ENCODE results near the gene BORCS8.

The BORCS8 gene

DNA sequence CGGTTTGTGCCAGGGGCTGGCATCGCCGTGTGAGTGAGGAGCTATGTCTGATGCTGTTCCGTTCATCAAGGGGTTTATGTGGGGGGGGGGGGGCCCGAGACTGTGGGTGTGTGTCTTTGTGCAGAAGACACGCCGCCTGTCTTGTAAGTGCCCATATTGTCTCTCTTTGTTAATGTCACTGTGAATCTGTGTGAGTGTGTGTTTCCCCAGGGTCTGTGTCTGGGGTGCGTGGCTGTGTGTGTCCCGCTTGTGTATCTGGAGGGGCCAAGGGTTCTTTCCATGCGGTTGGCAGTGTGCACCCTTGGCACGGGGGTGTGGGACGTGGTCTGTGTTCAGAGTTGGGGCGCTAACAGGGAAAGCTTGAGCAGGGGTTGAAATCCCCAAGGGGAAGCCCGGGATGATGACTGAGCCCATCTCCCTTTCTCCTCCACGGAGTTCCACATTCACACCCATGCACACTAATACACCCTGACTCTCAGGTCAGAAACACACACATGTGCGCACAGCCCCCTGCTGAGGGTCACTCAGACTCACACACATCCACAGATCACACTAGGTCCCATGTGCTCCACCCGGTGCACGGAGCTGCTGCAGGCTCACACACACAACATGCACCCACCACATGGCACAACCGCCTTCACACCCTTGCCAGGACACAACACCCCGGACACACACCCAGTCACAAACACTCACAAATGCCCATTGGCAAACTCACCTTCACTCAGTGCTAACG lies 21.6 kb upstream of the BORCS8 start:
- DNase-seq, result no peak

DNA sequence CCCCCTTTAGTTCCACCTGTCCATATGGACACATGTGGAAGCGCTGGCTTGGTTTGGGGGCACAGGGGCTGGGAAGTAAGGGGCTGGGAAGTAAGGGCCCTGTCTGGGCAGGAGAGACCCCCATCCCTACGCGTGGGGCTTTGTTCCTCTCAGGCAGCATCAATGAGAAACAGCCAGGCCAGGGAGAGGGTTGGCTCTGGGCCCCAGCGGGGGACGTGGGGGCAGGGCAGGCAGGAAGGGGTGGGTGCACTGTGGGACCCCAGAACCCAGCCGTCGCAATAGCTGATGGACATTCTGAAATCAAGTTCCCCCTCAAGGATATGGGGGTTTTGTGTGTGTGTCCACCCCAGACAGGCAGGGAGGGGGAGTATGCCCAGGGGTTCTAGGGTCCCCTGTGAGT lies 21.0 kb upstream of the BORCS8 start:
- DNase-seq, result no peak

DNA sequence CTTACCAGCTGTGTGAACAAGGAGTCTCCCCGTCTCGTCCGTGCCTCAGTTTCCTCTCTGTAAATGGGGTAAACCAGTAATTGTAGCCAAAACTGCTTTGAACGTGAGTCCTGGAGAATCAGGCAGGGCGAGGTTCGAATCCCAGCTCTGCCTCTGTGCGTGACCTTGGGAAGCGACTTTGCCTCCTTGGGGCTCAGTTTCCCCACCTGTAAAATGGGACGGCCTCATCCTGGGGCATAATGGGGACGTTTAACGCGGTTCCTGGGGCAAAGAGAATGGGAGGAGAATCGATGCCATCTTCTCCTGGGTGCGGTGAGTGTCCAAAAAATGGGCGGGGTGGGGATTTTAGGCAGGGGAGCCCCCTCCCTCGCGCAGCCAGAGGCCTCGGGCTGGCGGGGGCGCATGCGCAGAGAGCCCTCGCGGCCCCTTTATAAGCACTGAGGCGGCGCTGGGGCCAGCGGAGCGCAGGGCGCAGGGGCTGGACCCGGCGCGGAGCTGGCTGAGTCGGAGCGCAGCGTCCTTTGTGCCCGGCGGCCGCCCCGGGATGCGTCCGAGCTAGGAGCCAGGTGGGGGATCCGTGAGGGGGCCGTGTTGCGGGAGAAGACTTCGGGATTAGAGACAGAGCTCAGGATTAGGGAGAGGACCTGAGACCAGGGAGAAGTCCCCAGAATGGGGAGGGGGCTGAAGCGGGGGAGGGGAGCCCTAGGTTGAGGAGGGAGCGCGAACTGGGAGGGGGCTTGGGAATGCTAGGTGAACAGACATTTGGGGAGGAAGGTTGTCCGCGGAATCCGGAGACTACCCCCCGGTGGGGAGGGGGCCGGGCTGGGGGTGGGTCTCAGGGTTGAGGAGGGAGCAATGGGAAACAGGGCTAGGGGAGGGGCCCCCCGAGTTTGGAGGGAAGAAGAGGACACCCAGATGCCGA lies 19.8 kb upstream of the BORCS8 start, which contains the start of gene NCAN:
Gene NCAN (plus strand): TSS at position 460 of the 922 bp plus-strand sequence. CDS start 4,996 bp downstream, outside the sequence.
- no peak for DNase-seq

DNA sequence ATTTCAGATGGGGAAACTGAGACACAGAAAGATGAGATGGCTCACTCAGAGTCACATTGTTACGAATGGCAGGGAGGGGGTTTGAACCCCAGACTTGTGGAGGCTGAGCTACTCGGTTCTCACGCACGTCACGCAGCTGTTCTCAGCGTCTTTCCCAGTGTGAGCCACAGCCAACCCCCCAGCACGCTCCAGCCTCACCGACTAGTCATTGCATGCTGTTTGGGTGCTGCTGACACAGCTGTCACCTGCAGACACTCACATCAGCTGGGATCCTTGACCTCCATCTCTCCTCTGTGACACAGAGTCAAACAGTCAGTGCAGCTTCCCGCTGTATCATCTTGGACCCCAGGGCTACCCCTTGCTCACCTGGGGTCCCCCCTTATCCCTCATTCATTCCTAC lies 17.4 kb upstream of the BORCS8 start:
- no peak for DNase-seq

DNA sequence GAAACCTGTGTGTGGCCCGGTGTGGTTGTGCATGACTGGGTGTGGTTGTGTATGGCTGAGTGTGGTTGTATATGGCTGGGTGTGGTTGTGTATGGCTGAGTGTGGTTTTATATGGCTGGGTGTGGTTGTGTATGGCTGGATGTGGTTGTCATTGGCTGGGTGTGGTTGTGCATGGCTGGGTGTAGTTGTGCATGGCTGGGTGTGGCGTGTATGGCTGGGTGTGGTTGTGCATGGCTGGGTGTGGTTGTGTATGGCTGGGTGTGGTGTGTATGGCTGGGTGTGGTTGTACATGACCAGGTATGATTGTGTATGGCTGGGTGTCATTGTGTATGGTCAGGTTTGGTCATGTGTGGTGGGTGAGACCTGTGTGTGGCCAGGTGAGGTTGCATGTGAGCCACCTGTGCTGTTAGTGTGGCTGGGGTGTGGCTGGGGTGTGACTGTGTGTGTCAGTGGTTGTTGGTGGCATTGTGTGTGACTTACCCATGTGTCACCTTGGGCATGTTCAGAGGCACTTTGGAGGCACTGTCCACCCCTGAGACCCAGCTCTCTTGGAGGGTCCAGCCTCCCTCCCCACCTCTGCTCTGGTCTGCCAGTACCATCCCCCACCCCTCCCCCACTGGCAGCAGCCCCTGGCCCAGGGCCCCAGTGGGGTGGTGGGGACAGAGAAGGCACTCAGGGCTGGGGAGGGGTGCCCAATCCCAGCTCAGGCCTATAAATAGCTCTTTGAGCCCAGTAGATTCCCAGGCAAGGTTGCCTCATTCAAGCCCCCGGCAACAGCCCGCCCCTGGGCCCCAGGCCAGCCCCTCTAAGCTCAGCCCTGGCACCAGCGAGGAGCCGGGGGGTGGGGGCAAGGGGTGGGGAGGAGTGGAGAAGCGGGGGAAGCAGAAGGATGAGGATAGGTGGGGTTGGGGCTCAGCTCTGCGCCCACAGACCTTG lies 16.0 kb upstream of the BORCS8 start:
- DNase-seq, result no peak

DNA sequence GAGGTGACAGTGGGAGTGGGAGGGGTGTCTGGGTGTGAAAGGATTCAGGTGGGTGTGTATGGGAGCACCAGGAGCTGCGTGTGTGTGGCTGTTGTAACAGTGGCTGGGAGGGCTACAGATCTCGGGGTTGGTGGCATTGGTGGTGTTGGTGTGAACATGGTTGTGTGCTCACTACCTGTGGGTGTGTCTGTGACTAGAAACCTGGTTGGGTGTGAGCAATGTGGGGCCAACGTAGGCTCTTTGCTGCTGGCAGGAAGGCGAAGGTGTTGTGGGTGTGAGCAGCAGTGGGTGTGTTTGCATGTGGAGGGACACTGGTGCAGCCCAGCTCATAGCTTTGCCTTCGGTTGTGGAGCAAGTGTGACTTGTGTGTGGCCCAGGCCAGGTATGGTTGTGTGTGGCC lies 15.0 kb upstream of the BORCS8 start:
- no peak for DNase-seq

DNA sequence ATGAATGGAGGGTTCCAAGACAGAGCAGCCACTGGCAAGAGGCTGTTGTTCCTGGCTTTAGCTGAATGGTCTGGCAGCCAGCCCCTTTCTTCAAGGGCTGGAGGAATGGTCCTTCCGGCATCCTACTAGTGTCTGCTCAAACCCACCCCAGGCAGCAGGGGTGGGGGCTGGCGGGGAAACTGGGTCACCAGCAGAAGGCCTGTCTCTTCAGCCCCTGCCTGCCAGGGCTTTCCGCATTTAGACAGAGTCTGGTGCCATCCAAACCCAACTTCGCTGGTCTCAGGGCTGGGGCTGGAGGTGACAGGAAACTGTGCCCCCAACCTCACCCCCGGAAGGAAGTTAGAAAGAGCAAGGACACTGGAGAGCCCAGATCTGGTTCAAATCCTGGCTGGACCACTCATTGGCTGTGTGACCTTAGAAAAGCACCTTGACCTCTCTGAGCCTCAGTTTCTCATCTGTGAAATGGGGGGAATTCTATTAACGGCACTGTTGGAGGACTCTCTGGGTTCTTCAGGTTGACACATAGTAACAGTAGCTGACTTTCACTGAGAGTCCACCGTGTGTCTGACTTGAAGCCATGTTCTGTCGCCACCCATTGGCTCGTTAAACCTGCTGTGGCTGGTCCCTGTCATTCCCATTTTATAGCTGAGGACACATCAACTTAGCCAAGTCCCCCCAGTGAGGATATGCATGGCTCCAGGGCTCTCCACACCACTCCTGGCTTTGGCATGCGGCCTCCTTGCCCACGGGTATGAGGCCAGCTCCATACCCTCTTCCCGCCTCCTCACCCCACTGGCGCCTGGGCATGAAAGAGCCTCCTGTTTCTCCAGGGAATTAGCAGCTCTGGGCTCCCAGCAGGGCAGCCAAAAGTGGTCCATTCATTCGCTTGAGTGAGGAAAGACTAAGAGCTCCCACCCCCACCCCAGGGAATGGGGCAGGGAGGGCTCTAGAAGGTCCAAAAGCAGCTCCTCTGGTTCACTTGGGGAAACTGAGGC lies 13.8 kb upstream of the BORCS8 start:
- no peak for DNase-seq

DNA sequence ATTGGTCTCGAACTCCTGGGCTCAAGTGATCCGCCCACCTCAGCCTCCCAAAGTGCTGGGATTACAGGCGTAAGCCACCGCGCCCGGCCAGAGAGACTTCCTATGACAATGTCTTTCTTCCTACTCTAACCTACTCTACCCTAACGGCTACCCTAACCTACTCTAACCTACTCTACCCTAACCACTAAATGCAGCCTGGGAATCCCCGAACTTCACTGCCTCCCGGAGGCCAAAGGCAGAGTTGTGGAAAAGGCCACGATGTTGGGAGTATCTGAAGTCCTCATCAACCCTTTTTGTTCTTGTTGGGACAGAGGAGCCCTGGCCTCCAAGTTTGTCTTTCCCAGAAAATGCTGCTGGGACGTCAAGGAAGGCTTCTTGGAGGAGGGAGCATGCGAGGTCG lies 12.2 kb upstream of the BORCS8 start:
- DNase-seq, result no peak

DNA sequence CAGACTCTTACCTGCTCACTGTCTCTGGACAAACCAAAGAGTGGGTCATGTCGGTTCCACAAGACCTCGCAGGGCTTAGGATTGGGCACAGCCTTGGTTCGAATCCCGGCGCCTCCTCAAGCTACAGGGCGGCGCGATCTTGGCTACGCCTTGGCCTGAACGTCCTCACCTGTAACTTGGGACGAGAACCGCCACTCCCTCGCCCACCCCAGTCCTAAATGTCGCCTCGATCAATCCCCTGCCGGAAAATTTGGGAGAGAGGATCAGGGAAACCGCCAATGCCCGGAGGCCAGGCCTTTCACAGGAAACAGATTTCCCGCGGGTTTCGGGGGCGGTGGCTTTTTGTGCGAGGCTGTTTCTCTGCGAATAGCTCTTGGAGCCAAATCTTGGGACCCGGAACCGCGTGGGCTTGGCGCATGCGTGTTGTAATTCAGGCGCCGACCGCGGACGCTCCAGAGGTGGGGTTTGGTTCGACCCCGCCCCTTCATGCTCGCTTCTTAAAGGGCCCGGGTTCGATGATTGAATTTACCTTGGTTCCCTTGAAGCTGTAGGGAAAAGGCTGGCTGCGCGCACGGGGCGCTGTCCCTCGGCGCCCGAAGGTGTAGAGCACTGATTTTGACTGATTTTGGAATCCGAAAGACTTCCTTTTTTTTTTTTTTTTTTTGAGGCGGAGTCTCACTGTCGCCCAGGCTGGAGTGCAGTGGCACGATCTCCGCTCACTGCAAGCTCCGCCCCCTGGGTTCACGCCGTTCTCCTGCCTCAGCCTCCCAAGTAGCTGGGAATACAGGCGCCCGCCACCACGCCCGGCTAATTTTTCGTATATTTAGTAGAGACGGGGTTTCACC lies 11.3 kb upstream of the BORCS8 start, which contains the start of gene NR2C2AP:
Gene NR2C2AP (minus strand): TSS at position 403 of the 845 bp plus-strand sequence. CDS start 354 bp downstream, at position 49.
- peak; percentile 92 to 96 for DNase-seq

DNA sequence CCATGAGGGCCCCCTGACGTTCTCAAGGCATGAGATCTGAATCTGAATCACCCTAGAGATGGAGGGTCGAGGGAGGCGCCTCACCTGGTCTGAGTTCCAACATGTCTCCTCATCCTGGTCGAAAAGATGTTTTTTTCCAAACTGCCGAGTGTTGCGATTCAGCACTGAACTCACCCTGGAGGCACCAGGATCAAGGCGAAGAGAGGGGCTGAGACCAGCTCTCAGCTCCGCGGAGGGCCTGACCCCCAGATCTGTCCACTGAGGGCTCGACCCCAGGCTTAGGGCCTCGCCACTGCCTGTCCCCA lies 10.7 kb upstream of the BORCS8 start:
- no peak for DNase-seq

DNA sequence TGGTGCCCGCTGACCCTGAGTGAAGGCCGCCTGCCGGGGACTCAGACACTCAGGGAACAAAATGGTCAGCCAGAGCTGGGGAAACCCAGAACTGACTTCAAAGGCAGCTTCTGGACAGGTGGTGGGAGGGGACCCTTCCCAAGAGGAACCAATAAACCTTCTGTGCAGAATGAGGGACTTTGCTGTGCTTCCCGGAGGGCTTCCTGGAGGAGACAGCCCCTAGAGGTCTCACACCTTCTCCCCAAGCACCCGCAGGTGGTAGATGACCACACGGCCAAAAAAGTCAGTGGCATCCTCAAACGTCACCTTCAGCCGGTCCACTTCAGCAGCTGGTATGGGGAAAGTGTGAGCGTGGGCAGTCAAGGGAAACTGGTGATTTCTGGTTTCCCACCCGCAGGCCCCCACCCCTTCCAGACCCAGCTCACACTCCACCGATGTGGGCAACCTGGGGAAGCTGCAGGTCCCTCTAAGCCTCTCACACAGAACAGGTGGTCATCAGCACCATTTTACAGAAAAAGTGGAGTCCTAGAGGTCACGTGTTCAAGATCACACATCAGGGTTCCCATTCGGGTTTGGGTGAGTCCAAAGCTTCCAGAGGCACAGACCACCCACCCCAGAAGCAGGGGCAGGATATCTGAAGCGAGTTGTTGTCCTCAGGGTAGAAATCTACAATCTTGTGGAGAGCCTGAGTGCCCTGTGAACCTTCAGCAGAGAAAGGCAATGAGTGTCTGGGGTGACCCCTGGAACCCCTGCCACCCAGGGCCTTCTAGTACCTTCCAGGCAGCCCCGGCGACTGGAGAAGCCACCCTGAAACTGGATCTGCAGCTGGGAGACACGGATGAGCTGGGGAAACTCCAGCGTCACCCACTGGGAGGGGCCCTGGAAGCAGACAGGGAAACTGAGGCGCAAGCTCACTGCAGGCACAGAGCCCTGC lies 10.0 kb upstream of the BORCS8 start:
- DNase-seq, result no peak

DNA sequence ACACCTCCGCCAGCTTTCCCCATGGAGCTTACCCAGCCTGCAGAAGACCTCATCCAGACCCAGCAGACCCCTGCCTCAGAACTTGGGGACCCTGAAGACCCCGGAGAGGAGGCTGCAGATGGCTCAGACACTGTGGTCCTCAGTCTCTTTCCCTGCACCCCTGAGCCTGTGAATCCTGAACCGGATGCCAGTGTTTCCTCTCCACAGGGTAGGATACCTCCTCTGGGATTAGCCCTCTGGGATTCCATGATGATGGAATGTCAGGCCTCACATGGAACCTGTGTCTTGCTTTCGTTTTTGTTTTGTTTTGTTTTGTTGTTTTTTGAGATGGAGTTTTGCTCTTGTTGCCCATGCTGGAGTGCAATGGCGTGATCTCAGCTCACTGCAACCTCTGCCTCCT lies 2.0 kb upstream of the BORCS8 start:
- no peak for DNase-seq

DNA sequence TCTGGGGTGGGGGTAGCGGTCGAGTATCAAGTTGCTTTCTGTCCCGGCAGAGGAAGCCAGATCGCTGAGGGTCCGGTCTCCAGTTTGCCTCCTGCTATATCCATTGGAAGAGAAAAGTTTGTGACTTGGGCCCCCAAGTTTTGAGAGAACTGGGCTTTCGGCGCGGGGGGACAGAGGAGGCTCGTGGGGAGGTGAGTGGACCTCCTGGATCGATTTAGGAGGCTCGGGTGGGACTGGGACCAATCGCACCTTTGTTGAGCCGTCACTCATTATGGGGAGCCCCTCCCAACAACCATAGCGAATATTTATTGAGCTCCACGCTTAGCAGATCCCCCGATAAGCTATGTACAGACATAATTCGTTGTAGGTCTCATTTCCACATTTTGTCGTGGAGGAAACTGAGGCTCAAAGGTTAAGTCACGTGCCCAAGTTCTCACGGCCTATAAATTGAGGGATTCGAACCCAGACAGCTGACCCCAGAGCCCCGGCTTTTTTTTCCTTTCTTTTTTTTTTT lies 1.0 kb upstream of the BORCS8 start:
- DNase-seq, result no peak

DNA sequence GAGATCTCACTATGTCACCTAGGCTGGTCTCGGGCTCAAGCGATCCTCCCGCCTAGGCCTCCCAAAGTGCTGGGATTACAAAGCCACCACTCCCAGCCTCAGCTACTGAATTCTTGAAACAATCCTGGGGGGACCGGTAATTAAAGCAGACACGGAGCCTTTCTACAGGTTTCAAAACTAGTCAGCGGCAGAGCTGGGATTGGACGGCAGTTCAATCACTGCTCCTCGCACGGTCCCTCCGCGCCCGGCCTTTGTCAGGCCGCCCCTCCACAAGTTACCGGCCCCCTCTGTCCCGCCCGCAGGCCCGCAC lies 229 bp downstream of the BORCS8 start:
- DNase-seq, result no peak

DNA sequence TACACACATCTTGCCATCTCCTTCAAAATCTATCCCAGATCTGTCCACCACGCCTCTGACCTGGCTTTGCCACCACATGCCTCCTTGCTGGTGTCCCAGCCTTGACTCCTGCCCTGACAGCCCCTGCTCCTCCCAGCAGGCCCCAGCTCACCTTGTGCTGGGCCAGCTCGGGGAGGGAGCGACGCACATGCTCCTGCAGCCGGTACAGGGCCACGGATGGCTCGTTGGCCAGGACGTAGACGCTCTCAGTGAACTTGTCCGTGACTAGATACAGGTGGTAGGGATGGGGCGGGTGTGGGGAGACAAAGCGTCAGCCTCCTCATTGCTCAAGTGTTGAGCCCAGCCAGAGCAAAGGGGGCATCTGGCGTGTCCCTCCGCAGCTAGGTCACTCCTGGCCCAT lies 5.2 kb downstream of the BORCS8 start:
- DNase-seq, result no peak

DNA sequence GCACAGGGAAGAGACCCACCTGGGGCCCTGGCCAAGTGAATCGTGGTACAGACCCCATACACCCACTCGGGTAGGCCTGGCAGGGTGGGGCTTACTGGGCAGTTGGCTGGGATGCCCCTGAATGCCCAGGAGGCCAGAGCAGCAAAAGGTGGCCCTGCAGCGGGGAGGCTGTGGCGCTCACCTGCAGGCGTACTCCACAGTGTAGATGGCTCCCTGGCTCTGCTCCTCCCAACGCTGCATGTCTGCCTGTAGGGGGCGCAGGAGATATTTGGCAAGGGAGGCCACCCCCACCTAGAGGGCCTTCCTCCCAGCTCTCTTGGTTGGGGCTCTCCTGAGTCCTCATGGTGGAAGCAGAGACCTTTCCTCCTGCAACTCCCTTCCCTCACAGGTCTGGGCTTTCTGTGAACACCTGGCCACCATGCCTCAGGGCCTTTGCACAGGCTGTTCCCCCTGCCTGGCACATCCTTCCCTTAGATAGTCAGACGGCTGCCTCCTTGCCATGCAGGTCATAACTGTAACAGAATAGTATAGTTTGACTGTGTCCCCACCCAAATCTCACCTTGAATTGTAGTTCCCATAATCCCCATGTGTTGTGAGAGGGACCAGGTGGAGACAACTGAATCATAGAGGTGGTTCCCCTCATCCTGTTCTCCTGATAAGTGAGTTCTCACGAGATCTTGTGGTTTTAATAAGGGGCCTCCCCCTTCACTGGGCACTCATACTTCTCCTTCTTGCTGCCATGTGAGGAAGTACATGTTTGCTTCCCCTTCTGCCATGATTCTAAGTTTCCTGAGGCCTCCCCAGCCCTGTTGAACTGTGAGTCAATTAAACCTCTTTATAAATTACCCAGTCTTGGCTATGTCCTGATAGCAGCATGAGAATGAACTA lies 5.9 kb downstream of the BORCS8 start:
- DNase-seq, result peak; percentile 66 to 68

DNA sequence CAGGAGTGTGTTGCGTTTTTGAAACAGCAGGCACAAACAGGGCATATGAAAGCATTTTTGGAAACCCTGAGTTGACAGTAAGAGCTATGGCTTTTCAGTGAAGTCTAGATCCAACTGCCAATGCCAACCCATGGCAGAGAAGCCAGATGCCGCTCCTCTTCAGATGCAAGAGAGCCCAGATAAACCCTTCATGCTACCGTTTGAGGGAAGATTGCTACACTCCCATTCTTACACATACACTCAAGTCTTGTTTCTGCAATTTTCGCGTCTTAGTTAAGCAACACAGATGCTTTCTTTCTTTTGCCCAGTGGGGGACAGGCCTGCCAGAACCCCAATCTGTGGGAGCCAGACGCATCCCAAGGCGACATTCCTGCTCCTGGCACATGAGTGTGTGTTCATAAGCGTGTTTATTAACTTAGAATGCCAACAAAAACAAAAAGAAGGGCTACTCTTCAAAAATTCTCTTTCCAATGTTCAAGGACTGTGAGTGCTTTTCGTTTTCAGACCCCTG lies 10.4 kb downstream of the BORCS8 start:
- DNase-seq, result no peak

Measured in stimulated activated CD4-positive, alpha-beta T cell treated with anti-CD3 and anti-CD28 coated beads, Interleukin-2, amount 100 ng/mL, for 48 hours (primary cell).